Loucy (cell line): ENCODE results near the gene GSTO1.

Experiments used
- H2AFZ ChIP-seq: fragments of 200-600 bp; sonication (generic); 2 replicates; pipeline ENCODE4 v1.6.0; 2016; ENCODE audit warnings: antibody characterized with exemption, mild to moderate bottlenecking, low read length, moderate library complexity
- H3F3A ChIP-seq: fragments of 200-600 bp; 2 replicates; pipeline ENCODE4 v1.6.0; 2016; ENCODE audit warnings: antibody characterized with exemption, low read depth, mild to moderate bottlenecking
- H3K27me3 ChIP-seq: fragments of 200-600 bp; sonication (generic); 2 replicates; pipeline ENCODE4 v1.6.1; 2014; ENCODE audit warnings: low read length, mild to moderate bottlenecking; ENCODE audit not compliant: insufficient read depth, poor library complexity, severe bottlenecking
- H3K36me3 ChIP-seq: fragments of 200-600 bp; sonication (generic); 2 replicates; pipeline ENCODE4 v1.6.1; 2016; ENCODE audit warnings: low read length; ENCODE audit not compliant: insufficient read depth
- H3K4me1 ChIP-seq: fragments of 200-600 bp; sonication (generic); 2 replicates; pipeline ENCODE4 v1.5.1; 2014; ENCODE audit warnings: low read length, mild to moderate bottlenecking; ENCODE audit not compliant: insufficient read depth, poor library complexity, severe bottlenecking
- H3K4me2 ChIP-seq: fragments of 200-600 bp; sonication (generic); 2 replicates; pipeline ENCODE4 v1.6.0; 2014; ENCODE audit warnings: antibody characterized with exemption, low read length, low read depth, mild to moderate bottlenecking; ENCODE audit not compliant: poor library complexity, severe bottlenecking
- H3K4me3 ChIP-seq: fragments of 200-600 bp; sonication (generic); 2 replicates; pipeline ENCODE4 v1.5.1; 2014; ENCODE audit warnings: low read length, mild to moderate bottlenecking, mixed read lengths; ENCODE audit not compliant: poor library complexity, severe bottlenecking
- H3K79me2 ChIP-seq: fragments of 200-600 bp; sonication (generic); 2 replicates; pipeline ENCODE4 v1.6.1; 2014; ENCODE audit warnings: low read length; ENCODE audit not compliant: insufficient read depth
- H3K9ac ChIP-seq: fragments of 200-600 bp; sonication (generic); 2 replicates; pipeline ENCODE4 v1.6.0; 2014; ENCODE audit warnings: mild to moderate bottlenecking, low read depth, low read length, moderate library complexity; ENCODE audit not compliant: poor library complexity, severe bottlenecking
- H3K9me2 ChIP-seq: fragments of 200-600 bp; sonication (generic); replicated peaks from 2 replicates; pipeline ENCODE4 v1.6.1; 2016; ENCODE audit warnings: low read depth, low read length, mixed read lengths
- H3K9me3 ChIP-seq: fragments of 200-600 bp; sonication (generic); 2 replicates; pipeline ENCODE4 v1.6.1; 2014; ENCODE audit warnings: mild to moderate bottlenecking, antibody characterized with exemption, low read length, low read depth; ENCODE audit not compliant: insufficient read depth
- H4K20me1 ChIP-seq: fragments of 200-600 bp; sonication (generic); 2 replicates; pipeline ENCODE4 v1.6.0; 2014; ENCODE audit warnings: antibody characterized with exemption, low read length, mild to moderate bottlenecking; ENCODE audit not compliant: insufficient read depth, poor library complexity, severe bottlenecking
- EZH2phosphoT487 ChIP-seq: fragments of 200-600 bp; IDR thresholded peaks from 2 replicates; pipeline ENCODE4 v1.6.1; 2018; ENCODE audit warnings: antibody characterized with exemption, mild to moderate bottlenecking, moderate library complexity, borderline replicate concordance
- TF ChIP-seq, protein P1 (sequence below): fragments of 200-600 bp; sonication (generic); conservative IDR thresholded peaks from 2 replicates; pipeline ENCODE4 v1.5.1; 2014; ENCODE audit warnings: mild to moderate bottlenecking, antibody characterized with exemption, low read length

Gene GSTO1

DNA sequence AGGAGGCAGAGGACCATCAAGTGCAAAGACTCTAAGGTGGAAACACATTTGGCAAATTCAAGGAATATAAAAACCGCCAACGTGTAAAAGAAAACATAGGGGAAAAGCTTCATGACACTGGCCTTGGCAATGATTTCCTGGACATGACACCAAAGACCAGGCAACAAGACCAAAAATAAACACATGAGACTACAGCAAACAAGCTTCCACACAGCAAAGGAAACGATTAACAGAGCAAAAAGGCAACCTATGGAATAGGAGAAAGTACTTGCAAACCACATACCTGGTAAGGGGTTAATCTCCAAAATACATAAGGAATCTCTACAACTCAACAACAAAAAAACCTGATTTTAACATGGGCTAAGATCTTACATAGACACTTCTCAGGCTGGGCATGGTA, 3.5 kb downstream of the GSTO1 start:
- Histone ChIP-seq H3K36me3 (peaks cover 13% of the 10 kb centered on the region; the same call in 1 of the 2 replicates), H3K4me3 (no peak overlapping the region)
- TF ChIP-seq, protein P1, sequence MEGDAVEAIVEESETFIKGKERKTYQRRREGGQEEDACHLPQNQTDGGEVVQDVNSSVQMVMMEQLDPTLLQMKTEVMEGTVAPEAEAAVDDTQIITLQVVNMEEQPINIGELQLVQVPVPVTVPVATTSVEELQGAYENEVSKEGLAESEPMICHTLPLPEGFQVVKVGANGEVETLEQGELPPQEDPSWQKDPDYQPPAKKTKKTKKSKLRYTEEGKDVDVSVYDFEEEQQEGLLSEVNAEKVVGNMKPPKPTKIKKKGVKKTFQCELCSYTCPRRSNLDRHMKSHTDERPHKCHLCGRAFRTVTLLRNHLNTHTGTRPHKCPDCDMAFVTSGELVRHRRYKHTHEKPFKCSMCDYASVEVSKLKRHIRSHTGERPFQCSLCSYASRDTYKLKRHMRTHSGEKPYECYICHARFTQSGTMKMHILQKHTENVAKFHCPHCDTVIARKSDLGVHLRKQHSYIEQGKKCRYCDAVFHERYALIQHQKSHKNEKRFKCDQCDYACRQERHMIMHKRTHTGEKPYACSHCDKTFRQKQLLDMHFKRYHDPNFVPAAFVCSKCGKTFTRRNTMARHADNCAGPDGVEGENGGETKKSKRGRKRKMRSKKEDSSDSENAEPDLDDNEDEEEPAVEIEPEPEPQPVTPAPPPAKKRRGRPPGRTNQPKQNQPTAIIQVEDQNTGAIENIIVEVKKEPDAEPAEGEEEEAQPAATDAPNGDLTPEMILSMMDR, result no peak

DNA sequence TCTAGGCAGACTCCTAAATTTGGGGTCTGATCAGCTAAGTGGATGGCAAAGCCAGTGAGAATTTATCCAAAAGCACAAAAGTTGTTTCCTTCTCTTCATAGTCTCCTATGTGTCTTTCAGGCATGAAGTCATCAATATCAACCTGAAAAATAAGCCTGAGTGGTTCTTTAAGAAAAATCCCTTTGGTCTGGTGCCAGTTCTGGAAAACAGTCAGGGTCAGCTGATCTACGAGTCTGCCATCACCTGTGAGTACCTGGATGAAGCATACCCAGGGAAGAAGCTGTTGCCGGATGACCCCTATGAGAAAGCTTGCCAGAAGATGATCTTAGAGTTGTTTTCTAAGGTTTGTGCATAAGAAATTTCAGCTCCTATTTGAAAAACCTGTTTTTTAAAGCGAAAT, 4.8 kb downstream of the GSTO1 start:
- Histone ChIP-seq H3K9me3 (no peaks in the 10 kb centered on the region), H3K9me2 (no peaks in the 10 kb centered on the region), H3K27me3 (no peaks in the 10 kb centered on the region), H3K4me2 (no peak overlapping the region), H3K9ac (no peak overlapping the region), H3K79me2 (peaks cover 62% of the 10 kb centered on the region), H4K20me1 (peaks cover 23% of the 10 kb centered on the region), H3K4me3 (no peak overlapping the region), H3F3A (no peaks in the 10 kb centered on the region), H2AFZ (no peak overlapping the region), H3K4me1 (peaks cover 60% of the 10 kb centered on the region), H3K36me3 (peaks cover 14% of the 10 kb centered on the region; the same call in 1 of the 2 replicates)
- TF ChIP-seq EZH2phosphoT487, result no peak
- TF ChIP-seq, protein P1, result no peak

More for the DNA sequence above, 3.5 kb downstream of the GSTO1 start:
- peaks cover 23% of the 10 kb centered on the region for H4K20me1 ChIP-seq
- H3K27me3 ChIP-seq, result no peaks in the 10 kb centered on the region
- no peaks in the 10 kb centered on the region for H3K9me2 ChIP-seq
- no peak overlapping the region for H2AFZ ChIP-seq
- H3K9me3 ChIP-seq, result no peaks in the 10 kb centered on the region
- H3K79me2 ChIP-seq, result peaks cover 61% of the 10 kb centered on the region
- H3K4me2 ChIP-seq, result peak overlapping the region; percentile 88
- H3K9ac ChIP-seq, result no peak overlapping the region
- no peaks in the 10 kb centered on the region for H3F3A ChIP-seq
- peaks cover 60% of the 10 kb centered on the region for H3K4me1 ChIP-seq

DNA sequence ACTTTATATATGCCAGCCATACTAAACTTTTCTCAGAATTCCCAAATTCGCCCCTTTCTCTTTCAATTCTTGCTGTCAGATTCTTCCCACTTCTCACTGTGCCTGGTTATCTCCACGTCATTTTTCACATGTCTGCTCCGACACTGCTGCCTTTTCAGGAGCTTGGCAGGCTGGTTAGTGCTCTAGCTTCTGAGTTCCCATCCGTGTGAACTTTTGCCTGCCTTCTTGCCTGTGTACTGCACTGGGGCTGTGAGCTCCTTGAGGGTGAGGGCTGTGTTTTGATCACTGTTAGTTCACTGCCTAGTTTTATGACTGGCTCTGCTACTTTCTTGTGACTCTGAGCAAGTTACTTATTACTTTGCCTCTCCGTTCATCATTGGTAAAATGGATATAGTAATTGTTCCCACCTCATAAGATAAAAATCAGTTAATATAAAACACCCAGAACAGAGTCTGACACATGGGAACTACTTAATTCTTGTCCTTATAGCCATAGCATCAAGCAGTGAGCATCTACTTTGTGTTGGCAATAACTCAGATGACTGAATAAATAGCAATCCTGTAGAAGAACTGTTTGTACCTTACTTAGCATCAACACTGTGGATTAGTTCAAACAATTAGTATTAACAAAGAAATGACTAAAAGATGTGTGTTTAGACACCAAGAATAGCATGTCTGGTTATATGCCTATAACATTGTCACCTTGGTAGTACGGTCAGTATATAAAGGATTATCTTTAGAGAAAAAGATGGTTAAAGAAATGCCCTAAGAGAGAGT, 5.5 kb downstream of the GSTO1 start:
- no peak overlapping the region for H2AFZ ChIP-seq
- H3K27me3 ChIP-seq, result no peaks in the 10 kb centered on the region
- no peaks in the 10 kb centered on the region for H3F3A ChIP-seq
- H3K9ac ChIP-seq, result no peak overlapping the region
- no peaks in the 10 kb centered on the region for H3K9me3 ChIP-seq
- peaks cover 56% of the 10 kb centered on the region for H3K79me2 ChIP-seq
- H4K20me1 ChIP-seq, result peaks cover 26% of the 10 kb centered on the region
- H3K4me3 ChIP-seq, result no peak overlapping the region
- peak overlapping the region; percentile 31 for H3K4me2 ChIP-seq
- TF ChIP-seq, protein P1, result no peak
- no peak for TF ChIP-seq EZH2phosphoT487
- peaks cover 60% of the 10 kb centered on the region for H3K4me1 ChIP-seq
- H3K36me3 ChIP-seq, result peaks cover 15% of the 10 kb centered on the region; the same call in 1 of the 2 replicates
- no peaks in the 10 kb centered on the region for H3K9me2 ChIP-seq
